Progenitor cell of endocrine pancreas (in vitro differentiated cells): Measurements from ENCODE around the gene CD47. TPM values are rescaled to one million over a fixed set of nuclear protein-coding genes. Genes with fewer than 3 reads are reported as not detected.

Source experiments
- DNase-seq: peaks from one replicate; pipeline ENCODE4 v3.0.0; 2021; ENCODE audit warnings: low spot score; ENCODE audit not compliant: unreplicated experiment
- H3K27ac Mint-ChIP-seq: 2 replicates; pipeline ENCODE4 v1.8.0; 2021; ENCODE audit warnings: mild to moderate bottlenecking, moderate library complexity, mixed read lengths
- H3K27me3 Mint-ChIP-seq: 2 replicates; pipeline ENCODE4 v1.8.0; 2021; ENCODE audit warnings: mixed read lengths
- H3K36me3 Mint-ChIP-seq: 2 replicates; pipeline ENCODE4 v1.8.0; 2022; ENCODE audit warnings: mixed read lengths; ENCODE audit not compliant: insufficient read depth
- H3K4me1 Mint-ChIP-seq: 2 replicates; pipeline ENCODE4 v1.8.0; 2021; ENCODE audit warnings: low read depth, mixed read lengths
- H3K4me3 Mint-ChIP-seq: 2 replicates; pipeline ENCODE4 v1.8.0; 2021; ENCODE audit warnings: low read depth, mild to moderate bottlenecking, moderate library complexity, mixed read lengths
- H3K9me3 Mint-ChIP-seq: 2 replicates; pipeline ENCODE4 v1.8.0; 2021; ENCODE audit warnings: low read depth, mixed read lengths
- CTCF ChIP-seq: fragments of 200-600 bp; sonication (generic); IDR thresholded peaks from one replicate; pipeline ENCODE4 v1.5.0; 2021; ENCODE audit warnings: antibody characterized with exemption, mild to moderate bottlenecking; ENCODE audit not compliant: unreplicated experiment
- total RNA-seq: library from RNA; stranded (reverse); gene quantifications from 2 replicates; pipeline ENCODE4 v1.2.1, GENCODE V29; 2021

CD47 gene
- total RNA-seq, 1 donor from 2014 or later, result 55.1 TPM

- no peak overlapping the region for H3K4me3 Mint-ChIP-seq
- peaks cover 5% of the 10 kb centered on the region for H3K4me1 Mint-ChIP-seq
- peaks cover 5% of the 10 kb centered on the region for H3K27me3 Mint-ChIP-seq
- H3K27ac Mint-ChIP-seq, result no peak overlapping the region
- no peaks in the 10 kb centered on the region for H3K36me3 Mint-ChIP-seq
- DNase-seq, result no peak
- no peaks in the 10 kb centered on the region for H3K9me3 Mint-ChIP-seq
- TF ChIP-seq CTCF, result no peak
These were observed 13.3 kb upstream of the CD47 start for GRCh38 chr3:108103886-108104797.

DNA sequence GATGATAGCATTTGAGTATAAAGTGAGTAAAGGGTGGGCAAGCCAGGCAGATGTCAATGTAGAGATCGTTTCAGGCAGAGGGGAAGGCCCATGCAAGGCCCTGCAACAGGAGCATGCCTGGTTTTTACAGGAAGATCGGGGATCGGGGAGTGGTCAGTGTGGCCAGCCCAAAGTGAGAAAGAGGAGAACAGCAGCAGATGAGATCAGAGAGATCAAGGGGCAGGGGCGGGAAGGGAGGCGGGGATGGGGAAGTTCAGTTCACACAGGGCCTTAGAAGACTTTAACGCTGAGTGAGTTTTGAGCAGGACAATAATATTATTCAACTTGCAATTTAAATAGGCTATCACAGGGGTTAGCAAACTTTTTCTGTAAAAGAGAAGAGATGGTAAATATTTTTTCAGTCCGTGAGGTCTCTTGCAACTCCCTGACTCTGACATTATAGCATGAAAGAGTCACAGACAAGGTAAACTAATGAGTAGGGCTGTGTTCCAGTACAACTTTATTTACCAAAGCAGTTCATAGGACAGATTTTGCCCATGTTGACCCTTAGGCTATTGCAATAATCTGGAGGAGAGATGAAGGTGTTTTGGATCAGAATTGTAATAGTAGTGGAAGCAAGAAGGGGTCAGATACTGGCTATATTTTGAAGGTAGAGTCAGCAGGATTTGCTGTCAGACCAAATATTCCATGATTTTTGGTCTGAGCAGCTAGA lies 12.4 kb upstream of the CD47 start:
- H3K36me3 Mint-ChIP-seq, result no peaks in the 10 kb centered on the region
- no peak for TF ChIP-seq CTCF
- peaks cover 5% of the 10 kb centered on the region for H3K27me3 Mint-ChIP-seq
- no peak for DNase-seq
- peaks cover 5% of the 10 kb centered on the region for H3K4me1 Mint-ChIP-seq
- no peak overlapping the region for H3K4me3 Mint-ChIP-seq
- no peaks in the 10 kb centered on the region for H3K9me3 Mint-ChIP-seq
- H3K27ac Mint-ChIP-seq, result no peak overlapping the region

GRCh38 chr3:108102420-108103039 lies 11.7 kb upstream of the CD47 start:
- Mint-ChIP-seq H3K36me3 (no peaks in the 10 kb centered on the region), H3K27ac (no peak overlapping the region), H3K27me3 (peaks cover 8% of the 10 kb centered on the region), H3K9me3 (no peaks in the 10 kb centered on the region), H3K4me3 (no peak overlapping the region), H3K4me1 (peaks cover 5% of the 10 kb centered on the region)
- DNase-seq, result no peak
- no peak for TF ChIP-seq CTCF

DNA sequence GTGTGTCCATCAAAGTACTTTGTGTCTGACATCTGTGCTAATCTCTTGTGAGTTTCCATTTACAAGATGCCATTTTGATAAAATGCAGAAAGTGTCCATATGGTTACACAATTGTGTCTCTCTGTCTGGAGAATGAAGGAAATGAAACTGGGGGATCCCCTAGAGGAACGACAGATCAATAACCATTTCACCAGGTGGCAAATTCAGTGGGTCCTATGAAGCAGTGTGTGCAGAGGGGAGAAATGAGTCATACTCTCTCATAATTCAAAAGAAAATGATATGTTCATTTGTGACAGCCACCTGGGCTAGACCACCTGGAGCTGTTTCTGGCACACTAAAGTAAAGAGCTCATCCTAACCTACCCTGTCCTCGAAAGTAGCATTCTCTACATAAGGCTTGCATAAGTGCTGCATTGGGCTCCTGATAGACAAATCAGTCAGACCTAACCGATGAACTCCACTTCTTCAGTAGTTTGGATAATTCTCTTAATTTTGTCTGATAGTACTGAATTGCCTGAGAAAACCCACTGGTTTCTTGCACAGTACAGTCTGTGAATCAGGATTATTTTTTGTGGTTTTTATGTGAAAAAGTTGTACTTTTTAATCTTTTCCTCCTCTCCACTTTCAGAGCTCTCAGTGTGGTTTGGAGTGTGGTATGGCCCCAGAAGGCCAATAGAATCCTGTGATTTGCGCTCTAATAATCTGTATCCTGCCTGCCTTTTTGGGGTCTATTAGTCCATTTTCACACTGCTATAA lies 10.3 kb upstream of the CD47 start:
- H3K4me1 Mint-ChIP-seq, result peaks cover 5% of the 10 kb centered on the region
- H3K36me3 Mint-ChIP-seq, result no peaks in the 10 kb centered on the region
- H3K9me3 Mint-ChIP-seq, result no peaks in the 10 kb centered on the region
- DNase-seq, result no peak
- no peak for TF ChIP-seq CTCF
- H3K27ac Mint-ChIP-seq, result no peak overlapping the region
- H3K27me3 Mint-ChIP-seq, result peaks cover 8% of the 10 kb centered on the region
- no peak overlapping the region for H3K4me3 Mint-ChIP-seq
